ENCODE measurements around the gene CORO2B. TPM values are rescaled to one million over a fixed set of nuclear protein-coding genes. Genes with fewer than 3 reads are reported as not detected.
A peak's percentile ranks its signal among the peaks of the same experiment; 100 is the strongest.

CORO2B gene
- total RNA-seq, 1 experiment from 2014 or later = 0.14 TPM

- intact Hi-C loops (cut with micrococcal nuclease; ENCODE audit: unreplicated experiment) = no loop called here
- DNase-seq = peak; percentile 51
- BruUV-seq (replicated peaks) = no TSS peak
- TF ChIP-seq CTCF (IDR thresholded peaks at IDR 0.05; ENCODE audit: unreplicated experiment) = no peak
- no peak overlapping the region for H3K4me3 Mint-ChIP-seq (ENCODE audit: low read depth, unreplicated experiment)
- peaks cover 54% of the 10 kb centered on the region for H3K27me3 Mint-ChIP-seq (ENCODE audit: unreplicated experiment)
- no peak overlapping the region for H3K27ac Mint-ChIP-seq (ENCODE audit: unreplicated experiment)
- CTCF ChIA-PET = interaction anchor here (0.5 to 1.2 kb wide), 3 partner anchors 18 to 138 kb away, joined by 3 to 4 read pairs (median 3); no protein-coding TSS in a partner anchor
- no peaks in the 10 kb centered on the region for H3K36me3 Mint-ChIP-seq (ENCODE audit: insufficient read depth, unreplicated experiment)
- H3K4me1 Mint-ChIP-seq (ENCODE audit: low read depth, unreplicated experiment) = no peaks in the 10 kb centered on the region
- no peaks in the 10 kb centered on the region for H3K9me3 Mint-ChIP-seq (ENCODE audit: low read depth, unreplicated experiment)
Observed at GRCh38 chr15:68691705-68692104, 112.9 kb downstream of the CORO2B start.

DNA sequence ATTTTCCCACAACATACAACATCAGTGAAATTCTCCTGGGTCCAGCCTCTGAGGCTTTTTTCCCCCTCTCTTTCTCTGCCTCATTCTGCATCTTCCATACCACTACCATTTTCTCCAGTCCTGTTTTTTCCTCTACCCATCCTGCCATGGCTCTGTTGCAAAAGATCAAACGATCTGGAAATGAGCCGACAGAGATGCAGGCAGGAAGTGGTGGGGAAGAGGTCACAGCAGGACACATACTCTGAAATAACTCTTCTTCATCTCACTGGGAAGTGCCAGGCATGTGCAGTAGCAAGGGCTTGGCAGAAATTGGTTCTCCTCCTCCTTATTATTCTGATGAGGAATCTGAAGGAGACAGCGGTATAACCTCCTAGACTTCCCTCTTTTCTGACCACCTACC is 114.3 kb downstream of the CORO2B start:
- Mint-ChIP-seq H3K9me3 (ENCODE audit: low read depth, unreplicated experiment) (no peaks in the 10 kb centered on the region), H3K36me3 (ENCODE audit: insufficient read depth, unreplicated experiment) (no peaks in the 10 kb centered on the region), H3K4me1 (ENCODE audit: low read depth, unreplicated experiment) (no peaks in the 10 kb centered on the region), H3K27ac (ENCODE audit: unreplicated experiment) (no peak overlapping the region), H3K27me3 (ENCODE audit: unreplicated experiment) (peaks cover 54% of the 10 kb centered on the region), H3K4me3 (ENCODE audit: low read depth, unreplicated experiment) (no peak overlapping the region)
- CTCF ChIA-PET = no interaction called here
- no peak for TF ChIP-seq CTCF (IDR thresholded peaks at IDR 0.05; ENCODE audit: unreplicated experiment)
- no TSS peak for BruUV-seq (replicated peaks)
- intact Hi-C loops (cut with micrococcal nuclease; ENCODE audit: unreplicated experiment) = no loop called here
- no peak for DNase-seq

GRCh38 chr15:68694111-68694510 is 115.3 kb downstream of the CORO2B start:
- CTCF ChIA-PET = interaction anchor here (1.2 kb wide), 1 partner anchor 20 kb away, joined by 3 read pairs; no protein-coding TSS in a partner anchor
- intact Hi-C loops (cut with micrococcal nuclease; ENCODE audit: unreplicated experiment) = no loop called here
- H3K9me3 Mint-ChIP-seq (ENCODE audit: low read depth, unreplicated experiment) = no peaks in the 10 kb centered on the region

DNA sequence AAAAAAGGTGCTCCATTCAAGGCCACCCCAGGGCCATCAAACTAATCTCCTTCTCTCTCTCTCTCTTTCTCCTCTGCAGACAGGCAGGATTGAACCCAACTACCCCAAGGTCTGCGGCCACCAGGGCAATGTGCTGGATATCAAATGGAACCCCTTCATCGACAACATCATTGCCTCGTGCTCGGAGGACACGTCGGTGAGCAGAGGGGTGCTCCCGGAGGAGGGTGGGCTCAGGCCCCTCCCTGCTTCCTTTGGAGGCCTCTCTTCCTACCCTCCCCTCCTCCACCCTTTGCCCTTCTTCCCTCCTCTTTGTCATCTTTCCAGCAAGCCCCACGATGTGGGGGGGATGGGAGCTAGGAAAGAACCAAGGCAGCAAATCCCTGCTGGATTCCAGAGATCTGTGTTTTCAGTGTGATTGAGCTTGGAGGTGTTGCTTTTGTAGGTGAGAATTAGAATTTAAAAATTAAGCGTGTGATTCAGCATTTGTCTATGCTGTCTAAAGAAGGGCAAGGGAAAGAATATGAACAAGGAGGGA is 116.3 kb downstream of the CORO2B start:
- H3K27me3 Mint-ChIP-seq (ENCODE audit: unreplicated experiment) = peaks cover 72% of the 10 kb centered on the region
- CTCF ChIA-PET = interaction anchor here (1.1 to 1.2 kb wide), 2 partner anchors 13 to 21 kb away, joined by 3 read pairs; no protein-coding TSS in a partner anchor
- BruUV-seq (replicated peaks) = no TSS peak
- no peaks in the 10 kb centered on the region for H3K4me1 Mint-ChIP-seq (ENCODE audit: low read depth, unreplicated experiment)
- no peak for TF ChIP-seq CTCF (IDR thresholded peaks at IDR 0.05; ENCODE audit: unreplicated experiment)
- DNase-seq = no peak
- H3K9me3 Mint-ChIP-seq (ENCODE audit: low read depth, unreplicated experiment) = no peaks in the 10 kb centered on the region
- no peak overlapping the region for H3K4me3 Mint-ChIP-seq (ENCODE audit: low read depth, unreplicated experiment)
- intact Hi-C loops (cut with micrococcal nuclease; ENCODE audit: unreplicated experiment) = no loop called here
- H3K27ac Mint-ChIP-seq (ENCODE audit: unreplicated experiment) = no peak overlapping the region
- H3K36me3 Mint-ChIP-seq (ENCODE audit: insufficient read depth, unreplicated experiment) = no peaks in the 10 kb centered on the region

More at GRCh38 chr15:68694111-68694510, 115.3 kb downstream of the CORO2B start:
- no peak for TF ChIP-seq CTCF (IDR thresholded peaks at IDR 0.05; ENCODE audit: unreplicated experiment)
- no peak for DNase-seq
- H3K4me1 Mint-ChIP-seq (ENCODE audit: low read depth, unreplicated experiment) = no peaks in the 10 kb centered on the region
- BruUV-seq (replicated peaks) = no TSS peak
- peaks cover 62% of the 10 kb centered on the region for H3K27me3 Mint-ChIP-seq (ENCODE audit: unreplicated experiment)
- H3K36me3 Mint-ChIP-seq (ENCODE audit: insufficient read depth, unreplicated experiment) = no peaks in the 10 kb centered on the region
- H3K4me3 Mint-ChIP-seq (ENCODE audit: low read depth, unreplicated experiment) = no peak overlapping the region
- H3K27ac Mint-ChIP-seq (ENCODE audit: unreplicated experiment) = no peak overlapping the region

Measured in Calu3 (cell line).